RPMI7951 (cell line): ENCODE data around the gene MON2. TPM values are rescaled to one million over a fixed set of nuclear protein-coding genes. Genes with fewer than 3 reads are reported as not detected.
"Not testable (repeated sequence)": the region's sequence is repeated elsewhere in the genome, so short reads cannot be mapped to it uniquely, and the experiment has no call there.

Experiments
- DNase-seq: peaks from one replicate; pipeline ENCODE4 v3.0.0-alpha.2; 2012; ENCODE audit warnings: low read depth
- total RNA-seq: library from RNA; depleted of rRNA; stranded (reverse); fragments of >200 nt; shearing (Covaris generic); gene quantifications from 2 replicates; pipeline ENCODE4 v1.2.3, GENCODE V29; 2014; rRNA removed

Gene MON2
- 12.2 and 17.3 TPM in 2 replicates for total RNA-seq

- DNase-seq: peak; percentile 81
These were observed at the start of gene MON2 for GRCh38 chr12:62466594-62467491. Gene MON2 (plus strand): TSS chr12:62466826. CDS start chr12:62467208, 382 bp downstream.

- peak; percentile 45 for DNase-seq
These were observed 40.5 kb upstream of the MON2 start for GRCh38 chr12:62426089-62426488.

GRCh38 chr12:62429457-62429856 lies 37.2 kb upstream of the MON2 start:
- no peak for DNase-seq

GRCh38 chr12:62434494-62435302 lies 31.9 kb upstream of the MON2 start:
- DNase-seq: peak; percentile 3

- DNase-seq: no peak
These were observed 31.1 kb upstream of the MON2 start for GRCh38 chr12:62435303-62436163.

- DNase-seq: no peak
These were observed 30.5 kb upstream of the MON2 start for GRCh38 chr12:62436164-62436503.

GRCh38 chr12:62438098-62438692 lies 28.4 kb upstream of the MON2 start:
- DNase-seq: peak; percentile 47

GRCh38 chr12:62446754-62447452 lies 19.7 kb upstream of the MON2 start:
- DNase-seq: no peak

GRCh38 chr12:62448436-62448835 lies 18.2 kb upstream of the MON2 start:
- DNase-seq: no peak

GRCh38 chr12:62455429-62455828 lies 11.2 kb upstream of the MON2 start:
- not testable (repeated sequence) for DNase-seq

GRCh38 chr12:62458626-62459025 lies 8.0 kb upstream of the MON2 start:
- no peak for DNase-seq

GRCh38 chr12:62459976-62460375 lies 6.7 kb upstream of the MON2 start:
- no peak for DNase-seq

- DNase-seq: not testable (repeated sequence)
These were observed 5.3 kb upstream of the MON2 start for GRCh38 chr12:62461171-62461837.

GRCh38 chr12:62463252-62463651 lies 3.4 kb upstream of the MON2 start:
- not testable (repeated sequence) for DNase-seq

GRCh38 chr12:62466018-62466593 lies 520 bp upstream of the MON2 start:
- peak; percentile 49 for DNase-seq

- DNase-seq: no peak
These were observed 1.8 kb downstream of the MON2 start for GRCh38 chr12:62468397-62468796.

GRCh38 chr12:62468935-62469334 lies 2.3 kb downstream of the MON2 start:
- DNase-seq: no peak

- no peak for DNase-seq
These were observed 3.1 kb downstream of the MON2 start for GRCh38 chr12:62469704-62470103.

GRCh38 chr12:62471734-62472133 lies 5.1 kb downstream of the MON2 start:
- no peak for DNase-seq

- DNase-seq: no peak
These were observed 5.8 kb downstream of the MON2 start for GRCh38 chr12:62472472-62472871.
